Brain microvascular endothelial cell (primary cell): Measurements from ENCODE around the gene ICA1.

ENCODE experiments used
- DNase-seq: peaks from one replicate; pipeline ENCODE4 v3.0.0-alpha.2; 2020
- H3K27ac ChIP-seq: fragments of 250-450 bp; sonication (Bioruptor Pico); 2 replicates; pipeline ENCODE4 v1.5.1; 2020; ENCODE audit warnings: mild to moderate bottlenecking, moderate library complexity
- H3K27me3 ChIP-seq: fragments of 250-450 bp; sonication (Bioruptor Pico); replicated peaks from 2 replicates; pipeline ENCODE4 v1.5.1; 2020; ENCODE audit warnings: mild to moderate bottlenecking
- H3K36me3 ChIP-seq: fragments of 250-450 bp; sonication (Bioruptor Pico); replicated peaks from 2 replicates; pipeline ENCODE4 v1.5.1; 2020; ENCODE audit warnings: mild to moderate bottlenecking
- H3K4me3 ChIP-seq: 2 replicates; pipeline ENCODE4 v1.5.1; 2011; ENCODE audit warnings: low read depth, mild to moderate bottlenecking, control low read depth, low read length, moderate library complexity
- in situ Hi-C: cut with HindIII; loops from 2 replicates; pipeline ENCODE4 v1.10.0; 2017; ENCODE audit warnings: low sequenced_read_pairs, low pct_ligation_motif_present
- TF ChIP-seq, protein P1 (sequence below): IDR thresholded peaks from 2 replicates; pipeline ENCODE4 v1.5.1; 2011; ENCODE audit warnings: low read depth, mild to moderate bottlenecking, moderate library complexity, low read length, control low read depth, inconsistent platforms; ENCODE audit errors: missing control alignments

The ICA1 gene

GRCh38 chr7:8227261-8227660 is 34.7 kb downstream of the ICA1 start:
- Histone ChIP-seq H3K4me3 (no peak overlapping the region), H3K27me3 (no peaks in the 10 kb centered on the region), H3K27ac (no peak overlapping the region), H3K36me3 (no peaks in the 10 kb centered on the region)
- in situ Hi-C loops, result no loop called here
- TF ChIP-seq, protein P1, sequence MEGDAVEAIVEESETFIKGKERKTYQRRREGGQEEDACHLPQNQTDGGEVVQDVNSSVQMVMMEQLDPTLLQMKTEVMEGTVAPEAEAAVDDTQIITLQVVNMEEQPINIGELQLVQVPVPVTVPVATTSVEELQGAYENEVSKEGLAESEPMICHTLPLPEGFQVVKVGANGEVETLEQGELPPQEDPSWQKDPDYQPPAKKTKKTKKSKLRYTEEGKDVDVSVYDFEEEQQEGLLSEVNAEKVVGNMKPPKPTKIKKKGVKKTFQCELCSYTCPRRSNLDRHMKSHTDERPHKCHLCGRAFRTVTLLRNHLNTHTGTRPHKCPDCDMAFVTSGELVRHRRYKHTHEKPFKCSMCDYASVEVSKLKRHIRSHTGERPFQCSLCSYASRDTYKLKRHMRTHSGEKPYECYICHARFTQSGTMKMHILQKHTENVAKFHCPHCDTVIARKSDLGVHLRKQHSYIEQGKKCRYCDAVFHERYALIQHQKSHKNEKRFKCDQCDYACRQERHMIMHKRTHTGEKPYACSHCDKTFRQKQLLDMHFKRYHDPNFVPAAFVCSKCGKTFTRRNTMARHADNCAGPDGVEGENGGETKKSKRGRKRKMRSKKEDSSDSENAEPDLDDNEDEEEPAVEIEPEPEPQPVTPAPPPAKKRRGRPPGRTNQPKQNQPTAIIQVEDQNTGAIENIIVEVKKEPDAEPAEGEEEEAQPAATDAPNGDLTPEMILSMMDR, result no peak
- no peak for DNase-seq

- no peak overlapping the region for H3K27ac ChIP-seq
- DNase-seq, result no peak
- H3K27me3 ChIP-seq, result no peaks in the 10 kb centered on the region
- no peak overlapping the region for H3K4me3 ChIP-seq
- no peaks in the 10 kb centered on the region for H3K36me3 ChIP-seq
- TF ChIP-seq, protein P1, result no peak
- in situ Hi-C loops, result no loop called here
These were observed 35.5 kb downstream of the ICA1 start for GRCh38 chr7:8226501-8226900.

- in situ Hi-C loops, result no loop called here
- H3K27me3 ChIP-seq, result no peaks in the 10 kb centered on the region
- no peak overlapping the region for H3K27ac ChIP-seq
- H3K4me3 ChIP-seq, result no peak overlapping the region
- TF ChIP-seq, protein P1, result no peak
- no peaks in the 10 kb centered on the region for H3K36me3 ChIP-seq
- DNase-seq, result no peak
These were observed 40.4 kb downstream of the ICA1 start for GRCh38 chr7:8221567-8221966.

GRCh38 chr7:8221101-8221495 is 40.9 kb downstream of the ICA1 start:
- Histone ChIP-seq H3K27ac (no peak overlapping the region), H3K27me3 (no peaks in the 10 kb centered on the region), H3K4me3 (no peak overlapping the region), H3K36me3 (no peaks in the 10 kb centered on the region)
- TF ChIP-seq, protein P1, result no peak
- DNase-seq, result no peak
- in situ Hi-C loops, result no loop called here

- no peaks in the 10 kb centered on the region for H3K36me3 ChIP-seq
- TF ChIP-seq, protein P1, result no peak
- no peaks in the 10 kb centered on the region for H3K27me3 ChIP-seq
- no peak overlapping the region for H3K4me3 ChIP-seq
- in situ Hi-C loops, result no loop called here
- no peak for DNase-seq
- no peak overlapping the region for H3K27ac ChIP-seq
These were observed 41.4 kb downstream of the ICA1 start for GRCh38 chr7:8220376-8221100.
